Mucosa of rectum (tissue), 2 donors: ENCODE results near the gene CHST15.

ENCODE experiments used
- H3K27ac ChIP-seq, 2 donors: one replicate each; pipeline ENCODE4 v1.7.0; 2013; ENCODE audit warnings: inconsistent platforms in 2 of 2, low read depth in 2 of 2, low read length in 2 of 2
- H3K27me3 ChIP-seq, 2 donors: one replicate each; pipeline ENCODE4 v1.7.0; 2013; ENCODE audit warnings: low read length in 2 of 2; ENCODE audit not compliant: control insufficient read depth in 2 of 2, insufficient read depth in 2 of 2
- H3K36me3 ChIP-seq, 2 donors: one replicate each; pipeline ENCODE4 v1.7.0; 2013; ENCODE audit warnings: low read length in 2 of 2; ENCODE audit not compliant: control insufficient read depth in 2 of 2, insufficient read depth in 2 of 2
- H3K4me1 ChIP-seq, 2 donors: one replicate each; pipeline ENCODE4 v1.7.0; 2013; ENCODE audit warnings: low read length in 2 of 2, mild to moderate bottlenecking in 1 of 2; ENCODE audit not compliant: control insufficient read depth in 2 of 2, insufficient read depth in 2 of 2
- H3K4me3 ChIP-seq, 2 donors: one replicate each; pipeline ENCODE4 v1.7.0; 2013; ENCODE audit warnings: low read length in 2 of 2
- H3K9ac ChIP-seq, 2 donors: one replicate each; pipeline ENCODE4 v1.7.0; 2013; ENCODE audit warnings: low read length in 2 of 2, low read depth in 1 of 2, mild to moderate bottlenecking in 1 of 2
- H3K9me3 ChIP-seq, 2 donors: one replicate each; pipeline ENCODE4 v1.7.0; 2013; ENCODE audit warnings: low read length in 2 of 2; ENCODE audit not compliant: control insufficient read depth in 2 of 2
- donor health status: healthy.
- donor health status: Normal muscosa, but diverticular disease.

CHST15 gene

DNA sequence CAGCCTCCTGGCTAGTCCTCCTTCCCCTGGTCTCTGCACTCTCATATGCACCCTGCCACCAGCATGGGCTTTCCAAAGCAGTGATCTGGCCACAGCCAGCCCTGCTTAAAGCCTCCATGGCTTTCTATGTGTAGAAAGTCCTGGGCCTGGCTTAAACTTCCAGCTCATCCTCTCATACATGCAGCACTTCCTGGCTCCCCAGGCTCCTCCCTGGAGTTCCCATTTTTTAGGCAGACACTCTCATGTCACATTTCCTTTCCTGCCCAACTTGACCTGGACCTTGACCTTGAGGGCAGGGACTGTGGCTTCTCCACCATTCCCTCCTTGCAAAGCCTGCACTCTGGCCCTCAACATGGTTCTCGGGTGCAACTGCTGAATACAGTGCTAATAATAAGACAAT lies 79.5 kb downstream of the CHST15 start:
- Histone ChIP-seq H3K36me3 (no peaks in the 10 kb centered on the region), H3K27me3 (no peaks in the 10 kb centered on the region), H3K4me1 (no peaks in the 10 kb centered on the region), H3K4me3 (no peak overlapping the region), H3K9me3 (no peaks in the 10 kb centered on the region), H3K27ac (no peak overlapping the region), H3K9ac (no peak overlapping the region)

GRCh38 chr10:124012991-124013390 lies 80.4 kb downstream of the CHST15 start:
- Histone ChIP-seq H3K36me3 (no peaks in the 10 kb centered on the region), H3K27me3 (no peaks in the 10 kb centered on the region), H3K4me3 (no peak overlapping the region)

DNA sequence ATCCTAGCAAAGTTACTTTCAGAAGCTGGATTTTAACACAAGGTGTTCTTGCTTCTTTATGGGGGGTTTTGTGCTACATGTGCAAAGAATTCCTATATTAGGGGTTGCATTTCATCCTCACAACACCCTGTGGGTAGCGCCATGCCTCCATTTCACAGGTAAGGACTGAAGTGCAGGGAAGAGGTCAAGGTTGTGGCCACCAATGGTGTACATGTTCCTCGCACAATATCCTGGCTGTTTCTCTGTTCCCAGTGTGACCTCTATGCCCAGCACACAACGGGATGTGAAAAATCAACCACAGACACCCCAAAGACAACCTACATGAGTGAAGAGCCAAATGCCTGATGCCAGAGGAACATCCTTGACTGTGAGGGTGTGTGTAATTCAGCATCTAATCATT lies 80.8 kb downstream of the CHST15 start:
- Histone ChIP-seq H3K36me3 (no peaks in the 10 kb centered on the region), H3K4me3 (no peak overlapping the region), H3K9ac (no peak overlapping the region), H3K9me3 (no peaks in the 10 kb centered on the region), H3K27ac (no peak overlapping the region), H3K27me3 (no peaks in the 10 kb centered on the region), H3K4me1 (no peaks in the 10 kb centered on the region)

More at GRCh38 chr10:124012991-124013390, 80.4 kb downstream of the CHST15 start:
- no peak overlapping the region for H3K9ac ChIP-seq
- H3K9me3 ChIP-seq: no peaks in the 10 kb centered on the region
- H3K4me1 ChIP-seq: no peaks in the 10 kb centered on the region
- H3K27ac ChIP-seq: no peak overlapping the region

- H3K4me1 ChIP-seq: no peaks in the 10 kb centered on the region
- no peak overlapping the region for H3K27ac ChIP-seq
- no peak overlapping the region for H3K4me3 ChIP-seq
- no peaks in the 10 kb centered on the region for H3K27me3 ChIP-seq
- no peaks in the 10 kb centered on the region for H3K9me3 ChIP-seq
- no peak overlapping the region for H3K9ac ChIP-seq
- H3K36me3 ChIP-seq: peaks cover 0 to 1% of the 10 kb centered on the region in 2 donors
These were observed 81.3 kb downstream of the CHST15 start for GRCh38 chr10:124012066-124012465.

DNA sequence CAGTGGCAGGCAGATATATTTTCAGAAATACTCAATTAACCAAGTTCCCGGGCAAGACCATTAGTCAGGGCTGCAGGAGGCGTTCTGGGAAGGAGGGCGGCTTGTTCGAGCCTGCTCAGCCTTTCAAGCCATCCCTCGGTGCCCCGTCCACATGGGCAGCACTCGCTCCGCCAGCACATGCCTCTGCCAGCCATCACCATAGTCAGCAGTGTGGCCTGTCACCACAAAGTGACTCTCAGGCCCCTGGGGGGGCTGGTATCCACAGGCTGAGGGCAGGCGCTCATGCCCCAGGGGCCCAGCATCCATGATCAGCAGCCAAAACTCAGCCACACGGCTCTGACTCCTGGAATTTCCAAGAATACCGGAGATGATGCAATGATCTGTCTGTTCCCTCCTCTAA lies 81.9 kb downstream of the CHST15 start:
- Histone ChIP-seq H3K9ac (no peak overlapping the region), H3K27ac (no peak overlapping the region), H3K36me3 (peaks cover 0 to 1% of the 10 kb centered on the region in 2 donors)

DNA sequence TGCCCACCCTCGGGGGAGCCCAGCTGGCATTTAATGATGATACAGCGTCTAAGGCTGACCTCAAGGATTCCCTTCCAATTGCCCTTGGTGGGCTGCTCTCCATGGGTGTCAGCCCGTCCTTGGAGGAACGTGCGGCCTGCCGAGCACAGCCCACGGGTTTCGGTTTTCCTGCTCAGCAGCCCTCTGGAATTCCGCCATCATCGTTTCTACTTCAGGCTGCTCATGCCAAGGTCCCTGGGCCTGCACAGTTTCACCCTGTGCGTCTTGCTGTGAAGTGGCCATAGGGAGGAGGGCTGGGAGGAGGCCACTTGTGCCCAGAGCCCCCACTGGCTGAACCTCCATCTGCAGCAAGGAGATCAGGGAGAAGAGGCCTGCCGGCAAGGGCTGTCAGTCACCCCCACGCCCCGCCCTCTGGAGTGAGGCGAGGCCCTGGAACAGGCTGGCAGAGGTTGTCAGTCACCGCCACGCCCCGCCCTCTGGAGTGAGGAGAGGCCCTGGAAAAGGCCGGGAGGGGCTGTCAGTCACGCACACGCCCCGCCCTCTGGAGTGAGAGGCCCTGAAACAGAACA lies 82.8 kb downstream of the CHST15 start:
- H3K27me3 ChIP-seq: no peaks in the 10 kb centered on the region
- H3K36me3 ChIP-seq: peaks cover 0 to 1% of the 10 kb centered on the region in 2 donors
- H3K9ac ChIP-seq: no peak overlapping the region
- no peak overlapping the region for H3K4me3 ChIP-seq
- H3K27ac ChIP-seq: no peak overlapping the region
- no peaks in the 10 kb centered on the region for H3K4me1 ChIP-seq
- no peaks in the 10 kb centered on the region for H3K9me3 ChIP-seq

More for the DNA sequence above, 81.9 kb downstream of the CHST15 start:
- no peaks in the 10 kb centered on the region for H3K4me1 ChIP-seq
- H3K9me3 ChIP-seq: no peaks in the 10 kb centered on the region
- H3K27me3 ChIP-seq: no peaks in the 10 kb centered on the region
- H3K4me3 ChIP-seq: no peak overlapping the region

DNA sequence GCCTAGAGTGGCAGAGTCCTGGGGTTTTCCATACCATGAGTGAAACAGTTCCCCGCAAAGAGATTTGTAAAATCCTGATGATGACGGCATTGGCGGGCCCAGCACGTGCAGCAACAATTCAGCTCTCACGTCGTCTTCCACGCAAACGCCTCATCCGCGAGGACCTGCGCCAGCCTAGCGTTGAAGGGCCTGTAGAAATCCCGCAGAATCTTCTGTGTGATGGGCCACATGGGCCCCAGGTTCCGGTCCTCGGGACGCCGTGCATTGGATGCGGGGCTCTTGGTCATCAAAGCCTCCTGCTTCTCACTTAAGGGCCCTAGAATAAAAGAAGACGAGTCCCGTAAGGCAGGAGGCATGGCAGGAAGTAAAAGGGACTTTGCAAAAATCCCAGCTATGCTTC lies 83.4 kb downstream of the CHST15 start:
- Histone ChIP-seq H3K36me3 (peaks cover 0 to 1% of the 10 kb centered on the region in 2 donors), H3K27ac (no peak overlapping the region), H3K4me3 (no peak overlapping the region), H3K9me3 (no peaks in the 10 kb centered on the region), H3K9ac (no peak overlapping the region), H3K4me1 (no peaks in the 10 kb centered on the region), H3K27me3 (no peaks in the 10 kb centered on the region)

GRCh38 chr10:124009231-124010015 lies 84.0 kb downstream of the CHST15 start:
- no peaks in the 10 kb centered on the region for H3K4me1 ChIP-seq
- peaks cover 0 to 1% of the 10 kb centered on the region in 2 donors for H3K36me3 ChIP-seq

DNA sequence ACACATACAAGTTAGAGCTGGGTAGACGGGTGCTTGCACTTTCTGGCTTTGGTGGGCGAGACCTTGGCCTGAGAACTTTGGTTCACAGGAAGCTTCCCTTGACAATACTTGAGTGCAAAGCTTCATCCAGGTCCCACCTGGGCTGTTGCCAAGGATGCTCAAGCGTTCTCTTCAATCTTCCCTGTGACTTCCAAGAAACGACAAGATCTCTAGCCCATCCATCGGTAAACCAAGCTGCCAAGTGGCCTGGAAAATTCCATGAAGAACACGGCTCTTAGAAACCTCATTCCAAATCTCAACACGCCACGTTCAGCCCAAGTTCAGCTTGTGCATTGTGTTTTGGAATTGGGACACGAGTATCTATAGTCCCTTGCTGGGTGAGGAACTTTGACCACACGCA lies 84.7 kb downstream of the CHST15 start:
- Histone ChIP-seq H3K27ac (no peak overlapping the region), H3K27me3 (no peaks in the 10 kb centered on the region), H3K9ac (no peak overlapping the region), H3K36me3 (peaks cover 0 to 1% of the 10 kb centered on the region in 2 donors), H3K4me3 (no peak overlapping the region), H3K4me1 (no peaks in the 10 kb centered on the region), H3K9me3 (no peaks in the 10 kb centered on the region)

More at GRCh38 chr10:124009231-124010015, 84.0 kb downstream of the CHST15 start:
- Histone ChIP-seq H3K27me3 (no peaks in the 10 kb centered on the region), H3K9me3 (no peaks in the 10 kb centered on the region), H3K27ac (no peak overlapping the region), H3K9ac (no peak overlapping the region), H3K4me3 (no peak overlapping the region)

- no peaks in the 10 kb centered on the region for H3K9me3 ChIP-seq
- H3K36me3 ChIP-seq: peaks cover 0 to 1% of the 10 kb centered on the region in 2 donors
- H3K4me3 ChIP-seq: no peak overlapping the region
- H3K27ac ChIP-seq: no peak overlapping the region
- no peak overlapping the region for H3K9ac ChIP-seq
- H3K4me1 ChIP-seq: no peaks in the 10 kb centered on the region
- H3K27me3 ChIP-seq: no peaks in the 10 kb centered on the region
These were observed 85.2 kb downstream of the CHST15 start for GRCh38 chr10:124008187-124008586.
